Astrocyte (in vitro differentiated cells and primary cell): Measurements from ENCODE around the gene DDR2.

Experiments used
- EZH2 ChIP-seq: IDR thresholded peaks from 2 replicates; pipeline ENCODE4 v1.6.1; 2012; ENCODE audit warnings: mild to moderate bottlenecking, low read length, inconsistent platforms; ENCODE audit not compliant: insufficient read depth
- TF ChIP-seq, protein P1 (sequence below): IDR thresholded peaks from 2 replicates; pipeline ENCODE4 v1.5.1; 2011; ENCODE audit warnings: low read depth, mild to moderate bottlenecking, inconsistent platforms, low read length, moderate library complexity; ENCODE audit not compliant: insufficient read depth

DNA sequence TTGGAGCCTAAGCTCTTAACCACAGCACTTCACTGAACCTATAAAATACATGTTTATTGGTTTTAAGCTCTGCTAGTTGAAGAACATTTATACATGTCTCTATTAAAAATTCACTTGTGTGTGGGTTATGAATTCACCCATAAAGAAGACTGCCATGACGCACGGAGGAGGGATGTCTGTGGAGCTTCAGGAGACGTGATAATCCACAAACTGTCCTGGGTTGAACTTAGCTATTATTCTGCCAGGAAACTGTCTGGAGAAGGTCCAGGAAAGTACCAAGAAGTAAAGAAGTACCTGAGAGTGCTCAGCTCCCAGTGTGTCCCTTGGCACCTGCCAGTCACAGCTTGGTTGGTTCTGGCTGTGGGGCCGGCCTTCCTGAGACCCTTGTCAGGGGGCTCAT lies 56.3 kb downstream of the DDR2 start:
- TF ChIP-seq EZH2 = no peak
- TF ChIP-seq, protein P1, sequence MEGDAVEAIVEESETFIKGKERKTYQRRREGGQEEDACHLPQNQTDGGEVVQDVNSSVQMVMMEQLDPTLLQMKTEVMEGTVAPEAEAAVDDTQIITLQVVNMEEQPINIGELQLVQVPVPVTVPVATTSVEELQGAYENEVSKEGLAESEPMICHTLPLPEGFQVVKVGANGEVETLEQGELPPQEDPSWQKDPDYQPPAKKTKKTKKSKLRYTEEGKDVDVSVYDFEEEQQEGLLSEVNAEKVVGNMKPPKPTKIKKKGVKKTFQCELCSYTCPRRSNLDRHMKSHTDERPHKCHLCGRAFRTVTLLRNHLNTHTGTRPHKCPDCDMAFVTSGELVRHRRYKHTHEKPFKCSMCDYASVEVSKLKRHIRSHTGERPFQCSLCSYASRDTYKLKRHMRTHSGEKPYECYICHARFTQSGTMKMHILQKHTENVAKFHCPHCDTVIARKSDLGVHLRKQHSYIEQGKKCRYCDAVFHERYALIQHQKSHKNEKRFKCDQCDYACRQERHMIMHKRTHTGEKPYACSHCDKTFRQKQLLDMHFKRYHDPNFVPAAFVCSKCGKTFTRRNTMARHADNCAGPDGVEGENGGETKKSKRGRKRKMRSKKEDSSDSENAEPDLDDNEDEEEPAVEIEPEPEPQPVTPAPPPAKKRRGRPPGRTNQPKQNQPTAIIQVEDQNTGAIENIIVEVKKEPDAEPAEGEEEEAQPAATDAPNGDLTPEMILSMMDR = no peak
